H1 (cell line): ENCODE data around the gene RRM2. TPM values are rescaled to one million over a fixed set of nuclear protein-coding genes. Genes with fewer than 3 reads are reported as not detected.

Experiments
- CTCF ChIA-PET: fragments of 300-600 bp; sonication (Branson Sonifier 250); formaldehyde crosslinking; loops from one replicate; lab custom pipeline; 2021; ENCODE audit not compliant: partially characterized antibody; lab: Charles Lee
- POLR2A ChIA-PET: fragments of 300-600 bp; sonication (Branson Sonifier 250); formaldehyde crosslinking; loops from one replicate; lab custom pipeline; 2021; ENCODE audit warnings: inconsistent platforms; ENCODE audit not compliant: partially characterized antibody; lab: Charles Lee
- DNase-seq, 2 experiments: peaks; one replicate each; pipeline versions ENCODE4 v3.0.0 to v3.0.0-alpha.2; 2010 to 2022; ENCODE audit warnings: low spot score in 2 of 2, low read depth in 1 of 2, mixed read lengths in 1 of 2
- FAIRE-seq: peaks from 2 replicates; lab custom pipeline; 2011; peaks lifted over from hg19 to GRCh38; lab: Jason Lieb, UNC
- H2AFZ ChIP-seq: 2 replicates; pipeline ENCODE4 v1.8.1; 2012; ENCODE audit warnings: low read length, inconsistent platforms
- H2AK5ac ChIP-seq: 2 replicates; pipeline ENCODE4 v1.6.1; 2013; ENCODE audit warnings: low read depth, low read length
- H2BK120ac ChIP-seq: replicated peaks from 2 replicates; pipeline ENCODE3; 2013; ENCODE audit warnings: low read depth, low read length, inconsistent platforms
- H2BK12ac ChIP-seq: 2 replicates; pipeline ENCODE4 v1.6.1; 2013; ENCODE audit warnings: low read depth, low read length
- H2BK15ac ChIP-seq: 2 replicates; pipeline ENCODE4 v1.6.1; 2013; ENCODE audit warnings: low read length
- H2BK20ac ChIP-seq: 2 replicates; pipeline ENCODE4 v1.6.1; 2013; ENCODE audit warnings: low read length
- H2BK5ac ChIP-seq: 2 replicates; pipeline ENCODE4 v1.6.1; 2013; ENCODE audit warnings: low read depth, low read length
- H3K14ac ChIP-seq: 2 replicates; pipeline ENCODE4 v1.6.1; 2013; ENCODE audit warnings: inconsistent platforms; ENCODE audit not compliant: insufficient read length
- H3K18ac ChIP-seq: 2 replicates; pipeline ENCODE4 v1.6.1; 2013; ENCODE audit warnings: low read length; ENCODE audit errors: extremely low read depth
- H3K23ac ChIP-seq: 2 replicates; pipeline ENCODE4 v1.6.1; 2013; ENCODE audit warnings: inconsistent platforms; ENCODE audit not compliant: insufficient read length
- H3K23me2 ChIP-seq: 2 replicates; pipeline ENCODE4 v1.6.1; 2013; ENCODE audit warnings: low read depth, low read length
- H3K27ac ChIP-seq: 2 replicates; pipeline ENCODE4 v1.6.1; 2011; ENCODE audit warnings: low read depth, low read length, inconsistent platforms
- H3K27me3 ChIP-seq, 4 experiments: replicated peaks in 1 of 4; 1 replicate in 1 of 4; 2 replicates in 3 of 4; pipeline versions ENCODE4 v1.6.1 to v1.8.1; 2011 to 2013; ENCODE audit warnings: low read length in 3 of 4, mild to moderate bottlenecking in 3 of 4, inconsistent platforms in 2 of 4, mixed read lengths in 2 of 4, moderate library complexity in 1 of 4; ENCODE audit not compliant: control insufficient read depth in 3 of 4, insufficient read depth in 3 of 4; ENCODE audit errors: extremely low read depth in 1 of 4
- H3K36me3 ChIP-seq, 4 experiments: 2 replicates each; pipeline versions ENCODE4 v1.6.1 to v1.8.1; 2011 to 2013; ENCODE audit warnings: mild to moderate bottlenecking in 4 of 4, low read length in 3 of 4, moderate library complexity in 2 of 4, control low read depth in 1 of 4, inconsistent platforms in 1 of 4; ENCODE audit not compliant: insufficient read depth in 4 of 4, control insufficient read depth in 2 of 4
- H3K4ac ChIP-seq: replicated peaks from 2 replicates; pipeline ENCODE3; 2013; ENCODE audit warnings: low read length, low read depth, mixed read lengths, inconsistent platforms; ENCODE audit not compliant: insufficient read length
- H3K4me1 ChIP-seq, 4 experiments: replicated peaks in 1 of 4; 1 replicate in 1 of 4; 2 replicates in 3 of 4; pipeline versions ENCODE4 v1.6.1 to v1.8.1; 2011 to 2013; ENCODE audit warnings: low read length in 3 of 4, inconsistent platforms in 2 of 4, mixed read lengths in 1 of 4; ENCODE audit not compliant: insufficient read depth in 4 of 4, control insufficient read depth in 3 of 4
- H3K4me2 ChIP-seq, 2 experiments: 2 replicates each; pipeline versions ENCODE4 v1.6.1 to v1.8.1; 2011 to 2013; ENCODE audit warnings: low read depth in 2 of 2, low read length in 2 of 2, control low read depth in 1 of 2, inconsistent platforms in 1 of 2, mild to moderate bottlenecking in 1 of 2; ENCODE audit not compliant: insufficient read depth in 1 of 2
- H3K4me3 ChIP-seq, 4 experiments: fragments of 200-600, 300-600 bp in 1 of 4; sonication (generic), shearing (Covaris generic), sonication (Bioruptor Twin) in 1 of 4; 2 replicates each; pipeline versions ENCODE4 v1.5.1 to v1.8.1; 2011 to 2016; ENCODE audit warnings: low read length in 4 of 4, low read depth in 3 of 4, control low read depth in 2 of 4, inconsistent platforms in 2 of 4, mild to moderate bottlenecking in 2 of 4, mixed read lengths in 1 of 4, moderate library complexity in 1 of 4; ENCODE audit not compliant: insufficient read depth in 2 of 4; ENCODE audit errors: extremely low read depth in 1 of 4
- H3K56ac ChIP-seq: replicated peaks from 2 replicates; pipeline ENCODE3; 2013; ENCODE audit warnings: low read depth, mild to moderate bottlenecking, mixed read lengths, low read length, inconsistent platforms; ENCODE audit not compliant: insufficient read length
- H3K79me1 ChIP-seq: 2 replicates; pipeline ENCODE4 v1.6.1; 2013; ENCODE audit warnings: low read depth, low read length, control low read depth
- H3K79me2 ChIP-seq, 2 experiments: 2 replicates each; pipeline versions ENCODE4 v1.6.1 to v1.8.1; 2012 to 2013; ENCODE audit warnings: low read length in 2 of 2, mild to moderate bottlenecking in 2 of 2, inconsistent platforms in 1 of 2; ENCODE audit not compliant: insufficient read depth in 2 of 2, control insufficient read depth in 1 of 2
- H3K9ac ChIP-seq, 4 experiments: replicated peaks in 1 of 4; 1 replicate in 1 of 4; 2 replicates in 3 of 4; pipeline versions ENCODE4 v1.6.1 to v1.8.1; 2011 to 2013; ENCODE audit warnings: low read depth in 3 of 4, low read length in 3 of 4, control low read depth in 2 of 4, mild to moderate bottlenecking in 2 of 4, moderate library complexity in 2 of 4, inconsistent platforms in 1 of 4; ENCODE audit errors: extremely low read depth in 1 of 4
- H3K9me3 ChIP-seq, 2 experiments: 2 replicates each; pipeline versions ENCODE4 v1.6.1 to v1.8.1; 2012 to 2013; ENCODE audit warnings: mild to moderate bottlenecking in 2 of 2, moderate library complexity in 2 of 2, control low read depth in 1 of 2, inconsistent platforms in 1 of 2, low read depth in 1 of 2, low read length in 1 of 2, mixed read lengths in 1 of 2; ENCODE audit not compliant: insufficient read depth in 2 of 2
- H4K20me1 ChIP-seq, 2 experiments: replicated peaks in 1 of 2; 2 replicates each; pipeline versions ENCODE3 to v1.8.1; 2011 to 2013; ENCODE audit warnings: inconsistent platforms in 2 of 2, low read length in 2 of 2, mild to moderate bottlenecking in 1 of 2; ENCODE audit not compliant: insufficient read depth in 2 of 2, control insufficient read depth in 1 of 2
- H4K5ac ChIP-seq: 2 replicates; pipeline ENCODE4 v1.6.1; 2013; ENCODE audit warnings: low read length, low read depth, mixed read lengths, inconsistent platforms; ENCODE audit not compliant: insufficient read length
- H4K8ac ChIP-seq: 2 replicates; pipeline ENCODE4 v1.8.0; 2013; ENCODE audit warnings: mild to moderate bottlenecking, moderate library complexity, low read length, inconsistent platforms; ENCODE audit not compliant: insufficient read depth; ENCODE audit errors: extremely low read depth
- H4K91ac ChIP-seq: replicated peaks from 2 replicates; pipeline ENCODE3; 2013; ENCODE audit warnings: low read length, mixed read lengths, inconsistent platforms; ENCODE audit not compliant: insufficient read length
- EZH2 ChIP-seq: fragments of 200-600 bp; sonication (generic); IDR thresholded peaks from 2 replicates; pipeline ENCODE4 v1.7.1; 2012; ENCODE audit warnings: low read depth, mild to moderate bottlenecking, moderate library complexity, low read length, inconsistent platforms; ENCODE audit not compliant: severe bottlenecking
- KDM1A ChIP-seq: fragments of 200-600, 300-600 bp; sonication (generic); IDR thresholded peaks from 2 replicates; pipeline ENCODE4 v1.7.1; 2016; ENCODE audit warnings: mild to moderate bottlenecking, low read length, borderline replicate concordance
- WGBS, 2 experiments: shearing (Covaris generic) in 1 of 2; methylation state at CpG; one replicate each; pipeline versions ENCODE4 v1.1.6 to v1.1.7; 2013 to 2015; ENCODE audit warnings: low lambda C conversion rate in 2 of 2, mixed read lengths in 2 of 2, inconsistent platforms in 1 of 2, low coverage in 1 of 2, missing lambda C conversion rate in 1 of 2; ENCODE audit not compliant: insufficient replicate concordance in 2 of 2, insufficient coverage in 1 of 2, insufficient read length in 1 of 2; ENCODE audit errors: extremely low coverage in 1 of 2, missing lambda C conversion rate in 1 of 2; 5-methylcytosine and 5-hydroxymethylcytosine counted together
- polyA plus RNA-seq, 7 experiments: library from polyadenylated mRNA; depleted of rRNA in 3 of 7; stranded (reverse) in 5 of 7; unstranded in 2 of 7; fragments of >200 nt in 5 of 7; fragments of 200-250 nt in 2 of 7; gene quantifications; 1 replicate in 5 of 7; 2 replicates in 1 of 7; 4 replicates in 1 of 7; pipeline versions ENCODE4 v1.2.1 to v1.2.3, GENCODE V29; 2011 to 2013; ENCODE audit warnings: missing spikeins in 2 of 7, mixed read lengths in 2 of 7
- total RNA-seq: library from RNA; stranded (reverse); fragmentation: NEBNext Ultra II Directional; extraction: Animal tissue kit (Norgen Biotek cat#: 25700); gene quantifications from 2 replicates; pipeline ENCODE4 v1.2.1, GENCODE V29; 2021

Gene RRM2
- total and polyA plus RNA-seq, 2 of the 8 experiments (the other 6 are each of a cell fraction or from before 2014, with no cell fraction given): 37.7 to 215 TPM

DNA sequence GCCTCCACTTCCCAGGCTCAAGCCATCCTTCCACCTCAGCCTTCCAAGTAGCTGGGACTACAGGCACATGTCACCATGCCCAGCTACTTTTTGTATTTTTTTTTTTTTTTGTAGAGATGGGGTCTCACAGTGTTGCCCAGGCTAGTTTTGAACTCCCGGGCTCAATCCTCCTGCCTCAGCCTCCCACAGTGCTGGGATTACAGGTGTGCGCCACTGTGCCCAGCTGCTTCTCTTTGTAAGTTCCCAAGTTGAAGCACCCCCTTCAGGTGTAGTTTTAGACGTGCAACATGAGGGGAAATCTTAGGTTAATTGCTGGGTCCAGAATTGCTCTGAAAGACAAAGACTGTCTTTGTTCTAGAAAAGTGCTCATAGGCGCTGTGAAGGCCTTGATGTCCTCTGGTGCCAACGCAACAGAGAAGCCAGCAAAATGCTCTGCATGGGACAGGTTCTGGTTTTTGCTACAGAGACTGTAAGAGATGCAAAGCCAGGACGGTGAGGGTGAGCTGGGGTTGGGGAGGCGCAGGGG is 46.6 kb downstream of the RRM2 start:
- no peak overlapping the region for H2BK20ac ChIP-seq
- H3K4me2 ChIP-seq: no peak overlapping the region
- H3K27ac ChIP-seq: no peak overlapping the region
- 0 out of 2 replicates have a peak, but pooled peaks have one; percentile 25 for TF ChIP-seq KDM1A
- TF ChIP-seq EZH2: no peak
- no peaks in the 10 kb centered on the region for H3K79me1 ChIP-seq
- H3K23me2 ChIP-seq: no peaks in the 10 kb centered on the region
- no peaks in the 10 kb centered on the region for H3K9me3 ChIP-seq
- H2BK15ac ChIP-seq: no peak overlapping the region
- peaks cover 0 to 4% (median 3%) of the 10 kb centered on the region in 4 experiments; a peak in 4 of 7 replicates for H3K4me1 ChIP-seq
- no peak overlapping the region for H4K8ac ChIP-seq
- H3K14ac ChIP-seq: no peak overlapping the region
- no peak overlapping the region for H4K5ac ChIP-seq
- no peak overlapping the region for H2BK120ac ChIP-seq
- no peak overlapping the region for H2BK12ac ChIP-seq
- no peak overlapping the region for H3K23ac ChIP-seq
- POLR2A ChIA-PET: interaction anchor here (0.6 to 1.2 kb wide), 3 partner anchors 17 to 279 kb away, joined by 3 read pairs; partner anchors contain the start of gene ODC1
- no peaks in the 10 kb centered on the region for H3K27me3 ChIP-seq
- CTCF ChIA-PET: interaction anchor here (0.6 to 5.0 kb wide), 7 partner anchors 8 to 499 kb away, joined by 3 to 33 read pairs (median 5); no protein-coding TSS in a partner anchor
- 88% methylated on average over 7 of the region's 7 CpGs; no CpG with 5 or more reads in 1 of the 2 experiments for WGBS, 2 experiments
- H3K4ac ChIP-seq: no peak overlapping the region
- H2AFZ ChIP-seq: no peak overlapping the region
- no peak overlapping the region for H4K91ac ChIP-seq
- no peaks in the 10 kb centered on the region for H3K79me2 ChIP-seq
- H3K18ac ChIP-seq: no peak overlapping the region
- no peak overlapping the region for H2BK5ac ChIP-seq
- H3K9ac ChIP-seq: no peak overlapping the region
- H4K20me1 ChIP-seq: peaks cover 2 to 4% of the 10 kb centered on the region in 2 experiments
- no peak for DNase-seq
- peaks cover 0 to 3% (median 0%) of the 10 kb centered on the region in 4 experiments; a peak in 2 of 8 replicates for H3K36me3 ChIP-seq
- FAIRE-seq: no peak
- no peak overlapping the region for H3K4me3 ChIP-seq
- no peak overlapping the region for H2AK5ac ChIP-seq
- no peak overlapping the region for H3K56ac ChIP-seq
